Transverse colon (tissue), 4 donors: ENCODE data around the gene DCAF4L1.

Experiments used
- CTCF ChIP-seq, 5 experiments: fragments of 200-600 bp in 3 of 5; fragments of 450-650 bp in 2 of 5; sonication (generic) in 3 of 5; IDR thresholded peaks; 1 replicate in 2 of 5; 2 replicates in 3 of 5; pipeline ENCODE4 v1.5.1; 2016 to 2017; ENCODE audit warnings: antibody characterized with exemption in 5 of 5, inconsistent platforms in 3 of 5, mild to moderate bottlenecking in 2 of 5, moderate library complexity in 1 of 5
- POLR2A ChIP-seq: fragments of 450-650 bp; IDR thresholded peaks from one replicate; pipeline ENCODE4 v1.6.1; 2016; ENCODE audit warnings: antibody characterized with exemption, mild to moderate bottlenecking, moderate library complexity
- POLR2AphosphoS5 ChIP-seq, 3 donors: sonication (generic); formaldehyde crosslinking; IDR thresholded peaks; one replicate each; pipeline ENCODE4 v1.6.1; 2016; ENCODE audit warnings: antibody characterized with exemption in 3 of 3

DNA sequence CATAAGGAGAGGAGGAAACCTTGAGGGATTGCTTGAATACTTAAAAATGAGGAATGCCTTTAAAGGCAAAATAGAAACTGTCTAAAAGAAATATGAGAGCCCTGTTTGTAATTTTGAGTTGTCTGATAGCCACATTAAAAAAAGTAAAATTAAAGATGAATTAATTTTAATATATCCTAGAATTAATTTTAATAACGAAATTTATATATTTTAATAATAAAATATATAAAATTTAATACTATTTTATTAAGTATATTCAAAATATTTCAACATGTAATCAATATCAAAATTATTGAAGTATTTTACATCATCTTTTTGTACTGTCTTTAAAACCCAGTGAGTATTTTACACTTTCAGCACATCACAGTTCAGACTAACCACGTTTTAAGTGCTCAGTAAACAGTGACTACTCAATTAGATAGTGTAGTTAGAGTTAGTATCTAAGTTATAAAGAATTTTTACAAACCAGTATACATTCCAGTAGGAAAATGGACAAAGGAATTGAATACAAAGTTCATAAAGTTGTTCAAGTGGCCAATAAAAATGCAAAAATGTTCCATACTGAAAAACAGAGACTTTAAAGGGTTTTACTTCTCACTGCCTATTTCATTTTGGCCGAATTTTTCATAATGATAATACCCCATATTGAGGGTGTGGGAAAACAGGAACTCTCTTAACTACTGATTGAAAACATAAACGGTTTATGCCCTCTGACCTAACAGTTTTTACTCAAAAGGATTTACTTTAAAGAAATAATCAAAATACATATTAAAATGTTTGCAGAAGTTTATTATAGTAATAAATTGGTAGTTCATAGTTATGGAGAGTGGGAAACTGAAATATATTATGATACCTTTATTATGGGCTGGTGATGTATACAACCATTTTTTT is 11.7 kb downstream of the DCAF4L1 start:
- TF ChIP-seq CTCF (IDR thresholded peaks at IDR 0.05) (no peak), POLR2AphosphoS5 (IDR thresholded peaks at IDR 0.05) (no peak), POLR2A (no peak)
